WTC11 (cell line): ENCODE results near the gene SGO2.

Experiments
- ESRRA ChIP-seq: sonication (generic); formaldehyde crosslinking; IDR thresholded peaks from 2 replicates; pipeline ENCODE4 v1.8.1; 2022; ENCODE audit warnings: mild to moderate bottlenecking, missing genetic modification reagents, borderline replicate concordance
- ZBTB21 ChIP-seq: sonication (generic); formaldehyde crosslinking; IDR thresholded peaks from 2 replicates; pipeline ENCODE4 v1.8.1; 2023; ENCODE audit warnings: mild to moderate bottlenecking, missing genetic modification reagents, borderline replicate concordance
- ZNF263 ChIP-seq: sonication (generic); formaldehyde crosslinking; IDR thresholded peaks from 2 replicates; pipeline ENCODE4 v1.8.1; 2022; ENCODE audit warnings: low read depth, mild to moderate bottlenecking, moderate library complexity, missing genetic modification reagents
- TF ChIP-seq, protein P1 (sequence below): fragments of 200-600 bp; IDR thresholded peaks from 2 replicates; pipeline ENCODE4 v1.8.0; 2022; ENCODE audit warnings: antibody characterized with exemption
- TF ChIP-seq, protein P2 (sequence below): sonication (generic); formaldehyde crosslinking; IDR thresholded peaks from 2 replicates; pipeline ENCODE4 v1.8.1; 2022; ENCODE audit warnings: low read depth, missing genetic modification reagents, borderline replicate concordance
- TF ChIP-seq, protein P3 (sequence below): sonication (generic); formaldehyde crosslinking; conservative IDR thresholded peaks from 2 replicates; pipeline ENCODE4 v1.8.1; 2022; ENCODE audit warnings: mild to moderate bottlenecking, missing genetic modification reagents
- TF ChIP-seq, protein P4 (sequence below): sonication (generic); formaldehyde crosslinking; IDR thresholded peaks from 2 replicates; pipeline ENCODE4 v1.8.1; 2023; ENCODE audit warnings: mild to moderate bottlenecking, missing genetic modification reagents, moderate library complexity
- TF ChIP-seq, protein P5 (sequence below): sonication (generic); formaldehyde crosslinking; IDR thresholded peaks from 2 replicates; pipeline ENCODE4 v1.8.1; 2023; ENCODE audit warnings: mild to moderate bottlenecking, missing genetic modification reagents
- TF ChIP-seq, protein P6 (sequence below): sonication (generic); formaldehyde crosslinking; IDR thresholded peaks from 2 replicates; pipeline ENCODE4 v1.8.0; 2022; ENCODE audit warnings: mild to moderate bottlenecking, missing genetic modification reagents

DNA sequence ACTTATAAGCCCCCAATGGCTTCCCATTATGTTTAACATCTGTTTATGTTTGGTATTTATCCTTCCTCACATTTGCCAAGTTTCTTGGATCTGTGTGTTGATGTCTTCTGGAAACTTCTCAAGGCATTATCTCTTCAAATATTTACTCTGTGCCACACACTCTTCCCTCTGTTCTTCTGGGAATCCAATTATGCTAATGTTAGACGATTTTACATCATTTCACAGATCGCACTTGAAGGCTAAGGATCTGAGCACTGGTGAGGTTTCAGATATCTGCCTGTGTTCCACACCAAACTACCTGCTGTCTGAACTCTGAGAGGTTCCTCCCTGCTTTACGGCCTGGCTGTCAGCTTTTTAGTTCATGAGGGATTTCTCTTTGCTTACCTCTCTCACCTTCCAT is 69.9 kb downstream of the SGO2 start:
- TF ChIP-seq, protein P1, sequence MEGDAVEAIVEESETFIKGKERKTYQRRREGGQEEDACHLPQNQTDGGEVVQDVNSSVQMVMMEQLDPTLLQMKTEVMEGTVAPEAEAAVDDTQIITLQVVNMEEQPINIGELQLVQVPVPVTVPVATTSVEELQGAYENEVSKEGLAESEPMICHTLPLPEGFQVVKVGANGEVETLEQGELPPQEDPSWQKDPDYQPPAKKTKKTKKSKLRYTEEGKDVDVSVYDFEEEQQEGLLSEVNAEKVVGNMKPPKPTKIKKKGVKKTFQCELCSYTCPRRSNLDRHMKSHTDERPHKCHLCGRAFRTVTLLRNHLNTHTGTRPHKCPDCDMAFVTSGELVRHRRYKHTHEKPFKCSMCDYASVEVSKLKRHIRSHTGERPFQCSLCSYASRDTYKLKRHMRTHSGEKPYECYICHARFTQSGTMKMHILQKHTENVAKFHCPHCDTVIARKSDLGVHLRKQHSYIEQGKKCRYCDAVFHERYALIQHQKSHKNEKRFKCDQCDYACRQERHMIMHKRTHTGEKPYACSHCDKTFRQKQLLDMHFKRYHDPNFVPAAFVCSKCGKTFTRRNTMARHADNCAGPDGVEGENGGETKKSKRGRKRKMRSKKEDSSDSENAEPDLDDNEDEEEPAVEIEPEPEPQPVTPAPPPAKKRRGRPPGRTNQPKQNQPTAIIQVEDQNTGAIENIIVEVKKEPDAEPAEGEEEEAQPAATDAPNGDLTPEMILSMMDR: no peak
- TF ChIP-seq ZBTB21 (CRISPR knock-in tag): no peak
- TF ChIP-seq, protein P2, sequence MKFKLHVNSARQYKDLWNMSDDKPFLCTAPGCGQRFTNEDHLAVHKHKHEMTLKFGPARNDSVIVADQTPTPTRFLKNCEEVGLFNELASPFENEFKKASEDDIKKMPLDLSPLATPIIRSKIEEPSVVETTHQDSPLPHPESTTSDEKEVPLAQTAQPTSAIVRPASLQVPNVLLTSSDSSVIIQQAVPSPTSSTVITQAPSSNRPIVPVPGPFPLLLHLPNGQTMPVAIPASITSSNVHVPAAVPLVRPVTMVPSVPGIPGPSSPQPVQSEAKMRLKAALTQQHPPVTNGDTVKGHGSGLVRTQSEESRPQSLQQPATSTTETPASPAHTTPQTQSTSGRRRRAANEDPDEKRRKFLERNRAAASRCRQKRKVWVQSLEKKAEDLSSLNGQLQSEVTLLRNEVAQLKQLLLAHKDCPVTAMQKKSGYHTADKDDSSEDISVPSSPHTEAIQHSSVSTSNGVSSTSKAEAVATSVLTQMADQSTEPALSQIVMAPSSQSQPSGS (CRISPR knock-in tag): no peak
- TF ChIP-seq, protein P3, sequence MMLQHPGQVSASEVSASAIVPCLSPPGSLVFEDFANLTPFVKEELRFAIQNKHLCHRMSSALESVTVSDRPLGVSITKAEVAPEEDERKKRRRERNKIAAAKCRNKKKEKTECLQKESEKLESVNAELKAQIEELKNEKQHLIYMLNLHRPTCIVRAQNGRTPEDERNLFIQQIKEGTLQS: no peak
- TF ChIP-seq, protein P4, sequence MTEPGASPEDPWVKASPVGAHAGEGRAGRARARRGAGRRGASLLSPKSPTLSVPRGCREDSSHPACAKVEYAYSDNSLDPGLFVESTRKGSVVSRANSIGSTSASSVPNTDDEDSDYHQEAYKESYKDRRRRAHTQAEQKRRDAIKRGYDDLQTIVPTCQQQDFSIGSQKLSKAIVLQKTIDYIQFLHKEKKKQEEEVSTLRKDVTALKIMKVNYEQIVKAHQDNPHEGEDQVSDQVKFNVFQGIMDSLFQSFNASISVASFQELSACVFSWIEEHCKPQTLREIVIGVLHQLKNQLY (CRISPR knock-in tag): no peak
- no peak for TF ChIP-seq ZNF263
- no peak for TF ChIP-seq ESRRA (CRISPR knock-in tag)
- TF ChIP-seq, protein P5, sequence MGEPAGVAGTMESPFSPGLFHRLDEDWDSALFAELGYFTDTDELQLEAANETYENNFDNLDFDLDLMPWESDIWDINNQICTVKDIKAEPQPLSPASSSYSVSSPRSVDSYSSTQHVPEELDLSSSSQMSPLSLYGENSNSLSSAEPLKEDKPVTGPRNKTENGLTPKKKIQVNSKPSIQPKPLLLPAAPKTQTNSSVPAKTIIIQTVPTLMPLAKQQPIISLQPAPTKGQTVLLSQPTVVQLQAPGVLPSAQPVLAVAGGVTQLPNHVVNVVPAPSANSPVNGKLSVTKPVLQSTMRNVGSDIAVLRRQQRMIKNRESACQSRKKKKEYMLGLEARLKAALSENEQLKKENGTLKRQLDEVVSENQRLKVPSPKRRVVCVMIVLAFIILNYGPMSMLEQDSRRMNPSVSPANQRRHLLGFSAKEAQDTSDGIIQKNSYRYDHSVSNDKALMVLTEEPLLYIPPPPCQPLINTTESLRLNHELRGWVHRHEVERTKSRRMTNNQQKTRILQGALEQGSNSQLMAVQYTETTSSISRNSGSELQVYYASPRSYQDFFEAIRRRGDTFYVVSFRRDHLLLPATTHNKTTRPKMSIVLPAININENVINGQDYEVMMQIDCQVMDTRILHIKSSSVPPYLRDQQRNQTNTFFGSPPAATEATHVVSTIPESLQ (CRISPR knock-in tag): no peak
- TF ChIP-seq, protein P6, sequence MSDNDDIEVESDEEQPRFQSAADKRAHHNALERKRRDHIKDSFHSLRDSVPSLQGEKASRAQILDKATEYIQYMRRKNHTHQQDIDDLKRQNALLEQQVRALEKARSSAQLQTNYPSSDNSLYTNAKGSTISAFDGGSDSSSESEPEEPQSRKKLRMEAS (CRISPR knock-in tag): no peak
